K562 (cell line): ENCODE measurements around the gene AFAP1. TPM values are rescaled to one million over a fixed set of nuclear protein-coding genes. Genes with fewer than 3 reads are reported as not detected.

Experiments
- ATAC-seq: fragments of 200-7000 bp; cut with Tn5 transposase; 3 replicates; pipeline ENCODE4 v1.9.1; 2020; ENCODE audit warnings: moderate library complexity
- BruUV-seq: library from RNA; stranded (reverse); fragments of 400-500 nt; replicated peaks from 2 replicates; lab custom pipeline; 2021; lab: Mats Ljungman, UMichigan
- CTCF ChIA-PET: fragments of 300-600 bp; formaldehyde crosslinking; extraction: SDS; loops from one replicate; lab custom pipeline; 2021; ENCODE audit warnings: low intra/inter-chr PET ratio; lab: Yijun Ruan, JAX
- POLR2A ChIA-PET: fragments of 300-600, 350-650 bp; sonication (Branson Sonifier 250); formaldehyde crosslinking; extraction: SDS; loops from one replicate; lab custom pipeline; 2021; ENCODE audit warnings: antibody characterized with exemption, inconsistent platforms; lab: Yijun Ruan, JAX
- DNase-seq, 4 experiments: peaks; one replicate each; pipeline versions ENCODE4 v3.0.0 to v3.0.0-alpha.2; 2011 to 2018; ENCODE audit warnings: low spot score in 3 of 4, mixed read lengths in 3 of 4; ENCODE audit errors: extremely low read depth in 1 of 4
- FAIRE-seq: peaks from 2 replicates; lab custom pipeline; 2011; peaks lifted over from hg19 to GRCh38; lab: Jason Lieb, UNC
- H2AFZ ChIP-seq: 2 replicates; pipeline ENCODE4 v1.6.0; 2011; ENCODE audit warnings: low read depth, low read length, control low read depth, inconsistent platforms
- H3K27ac ChIP-seq: fragments of 200-600 bp; 3 replicates; pipeline ENCODE4 v1.8.0; 2011; ENCODE audit warnings: low read depth, mild to moderate bottlenecking, control low read depth, inconsistent platforms, low read length, moderate library complexity, mixed read lengths; ENCODE audit errors: extremely low read depth
- H3K27me3 ChIP-seq, 2 experiments: fragments of 300-600 bp in 1 of 2; 2 replicates in 1 of 2; 3 replicates in 1 of 2; pipeline versions ENCODE4 v1.6.0 to v1.8.0; 2011; ENCODE audit warnings: inconsistent platforms in 2 of 2, low read length in 2 of 2, mild to moderate bottlenecking in 1 of 2, mixed read lengths in 1 of 2, moderate library complexity in 1 of 2; ENCODE audit not compliant: control insufficient read depth in 2 of 2, insufficient read depth in 2 of 2
- H3K36me3 ChIP-seq: fragments of 300-600 bp; 3 replicates; pipeline ENCODE4 v1.8.0; 2011; ENCODE audit warnings: mild to moderate bottlenecking, low read length, inconsistent platforms; ENCODE audit not compliant: control insufficient read depth, insufficient read depth
- H3K4me1 ChIP-seq, 2 experiments: fragments of 200-600 bp in 1 of 2; replicated peaks in 1 of 2; 2 replicates in 1 of 2; 3 replicates in 1 of 2; pipeline versions ENCODE4 v1.5.1 to v1.8.0; 2011; ENCODE audit warnings: inconsistent platforms in 2 of 2, low read length in 2 of 2, mild to moderate bottlenecking in 1 of 2, mixed read lengths in 1 of 2, moderate library complexity in 1 of 2; ENCODE audit not compliant: control insufficient read depth in 2 of 2, insufficient read depth in 2 of 2
- H3K4me2 ChIP-seq: 2 replicates; pipeline ENCODE4 v1.6.1; 2011; ENCODE audit warnings: low read length, control low read depth, inconsistent platforms, mixed read lengths; ENCODE audit not compliant: insufficient read depth
- H3K4me3 ChIP-seq: fragments of 200-600 bp; sonication (generic), shearing (Covaris generic); 2 replicates; pipeline ENCODE4 v1.5.1; 2016; ENCODE audit warnings: control low read depth, inconsistent platforms
- H3K79me2 ChIP-seq: fragments of 200-600 bp; 3 replicates; pipeline ENCODE4 v1.8.0; 2011; ENCODE audit warnings: low read length, inconsistent platforms; ENCODE audit not compliant: control insufficient read depth, insufficient read depth
- H3K9ac ChIP-seq, 2 experiments: 2 replicates each; pipeline versions ENCODE4 v1.6.0 to v1.6.1; 2011; ENCODE audit warnings: low read depth in 2 of 2, low read length in 2 of 2, control low read depth in 1 of 2, inconsistent platforms in 1 of 2, mild to moderate bottlenecking in 1 of 2, mixed read lengths in 1 of 2; ENCODE audit not compliant: insufficient read depth in 1 of 2
- H3K9me1 ChIP-seq: one replicate; pipeline ENCODE4 v1.6.0; 2011; ENCODE audit warnings: inconsistent platforms, mild to moderate bottlenecking, low read length, moderate library complexity; ENCODE audit not compliant: control insufficient read depth, insufficient read depth
- H3K9me3 ChIP-seq: replicated peaks from 2 replicates; pipeline ENCODE4 v1.5.1; 2011; ENCODE audit warnings: low read depth, low read length, inconsistent platforms; ENCODE audit not compliant: control insufficient read depth, insufficient read depth
- H4K20me1 ChIP-seq: replicated peaks from 2 replicates; pipeline ENCODE4 v1.6.1; 2011; ENCODE audit warnings: low read length, inconsistent platforms, mixed read lengths; ENCODE audit not compliant: control insufficient read depth, insufficient read depth
- ATF6 ChIP-seq: sonication (generic); formaldehyde crosslinking; IDR thresholded peaks from 2 replicates; pipeline ENCODE4 v1.4.0; 2020; ENCODE audit warnings: mild to moderate bottlenecking, missing genetic modification reagents
- CEBPG ChIP-seq, 3 experiments: fragments of 200-800 bp in 1 of 3; sonication (Bioruptor generic) in 1 of 3; sonication (generic) in 1 of 3; formaldehyde crosslinking in 1 of 3; IDR thresholded peaks in 2 of 3; conservative IDR thresholded peaks in 1 of 3; 2 replicates each; pipeline versions ENCODE4 v1.6.1 to v1.8.0; 2016 to 2022; ENCODE audit warnings: missing compliant biosample characterization in 2 of 3, missing genetic modification characterization in 2 of 3, mild to moderate bottlenecking in 1 of 3, missing genetic modification reagents in 1 of 3
- HMG20A ChIP-seq: fragments of 450-650 bp; formaldehyde crosslinking; conservative IDR thresholded peaks from 2 replicates; pipeline ENCODE4 v1.4.0; 2020; ENCODE audit warnings: mild to moderate bottlenecking, mixed read lengths
- IFI16 ChIP-seq: fragments of 250-450 bp; sonication (Bioruptor Pico); IDR thresholded peaks from 2 replicates; pipeline ENCODE4 v2.1.2; 2022; ENCODE audit warnings: mild to moderate bottlenecking, inconsistent platforms
- ILK ChIP-seq: fragments of 450-650 bp; IDR thresholded peaks from 2 replicates; pipeline ENCODE4 v1.6.1; 2016; ENCODE audit warnings: missing genetic modification characterization, low read depth, mild to moderate bottlenecking, missing compliant biosample characterization, moderate library complexity, borderline replicate concordance
- MEF2A ChIP-seq: IDR thresholded peaks from 2 replicates; pipeline ENCODE4 v1.6.1; 2011; ENCODE audit warnings: low read depth, mild to moderate bottlenecking, low read length, moderate library complexity; ENCODE audit not compliant: control insufficient read depth
- NFXL1 ChIP-seq: fragments of 450-650 bp; formaldehyde crosslinking; IDR thresholded peaks from 2 replicates; pipeline ENCODE4 v1.4.0; 2021; ENCODE audit warnings: mild to moderate bottlenecking
- PML ChIP-seq: IDR thresholded peaks from 2 replicates; pipeline ENCODE4 v1.6.1; 2012; ENCODE audit warnings: low read length, inconsistent platforms
- SMARCA4 ChIP-seq: fragments of 450-650 bp; IDR thresholded peaks from 2 replicates; pipeline ENCODE4 v1.6.1; 2016
- ZBTB1 ChIP-seq: sonication (generic); formaldehyde crosslinking; IDR thresholded peaks from 2 replicates; pipeline ENCODE4 v1.8.1; 2023; ENCODE audit warnings: missing genetic modification reagents, low read depth, mild to moderate bottlenecking, borderline replicate concordance
- ZNF253 ChIP-seq: fragments of 250-450 bp; sonication (Bioruptor Pico); conservative IDR thresholded peaks from 2 replicates; pipeline ENCODE4 v1.6.1; 2021; ENCODE audit warnings: mild to moderate bottlenecking
- ZNF41 ChIP-seq: fragments of 250-450 bp; sonication (Bioruptor Pico); conservative IDR thresholded peaks from 2 replicates; pipeline ENCODE4 v1.4.0; 2020; ENCODE audit warnings: mild to moderate bottlenecking
- ZNF764 ChIP-seq: fragments of 250-450 bp; sonication (Bioruptor Pico); IDR thresholded peaks from 2 replicates; pipeline ENCODE4 v1.4.0; 2020; ENCODE audit warnings: low read depth, mild to moderate bottlenecking, moderate library complexity
- WGBS: fragments of 100-300 bp; shearing (Covaris generic); methylation state at CpG from one replicate; pipeline ENCODE4 v1.1.6; 2016; ENCODE audit warnings: low coverage, mixed read lengths; ENCODE audit not compliant: insufficient coverage; ENCODE audit errors: missing lambda C conversion rate; 5-methylcytosine and 5-hydroxymethylcytosine counted together
- in situ Hi-C: fragments of 300-500 bp; cut with MboI; formaldehyde crosslinking; loops from 4 replicates; pipeline ENCODE4 v1.15.0; 2018; ENCODE audit warnings: inconsistent platforms, mixed read lengths
- intact Hi-C: fragments of 100-400 bp; cut with micrococcal nuclease; formaldehyde crosslinking; loops from 2 replicates; pipeline ENCODE4 v1.14.2; 2022
- polyA plus RNA-seq, 8 experiments: library from polyadenylated mRNA; depleted of rRNA in 4 of 8; stranded (reverse) in 5 of 8; unstranded in 3 of 8; fragments of >200 nt; fragmentation: Nextera tagmentation in 2 of 8; fragmentation: Illumina TruSeq in 1 of 8; extraction: Ambion mirVana in 2 of 8; extraction: Trizol in 1 of 8; gene quantifications; 2 replicates each; pipeline versions ENCODE4 v1.2.1 to v1.2.3, GENCODE V29; 2011 to 2014; ENCODE audit warnings: inconsistent platforms in 1 of 8, missing spikeins in 1 of 8
- total RNA-seq, 7 experiments: library from RNA; depleted of rRNA in 6 of 7; stranded (reverse); fragments of >200 nt in 6 of 7; fragmentation: Illumina TruSeq in 2 of 7; extraction: Trizol in 2 of 7; gene quantifications; 2 replicates each; pipeline versions ENCODE4 v1.2.1 to v1.2.3, GENCODE V29; 2011 to 2021; ENCODE audit warnings: low replicate concordance in 1 of 7
- TF ChIP-seq, protein P1 (sequence below): fragments of 250-450 bp; sonication (Bioruptor Pico); IDR thresholded peaks from 2 replicates; pipeline ENCODE4 v1.5.1; 2021; ENCODE audit warnings: mild to moderate bottlenecking

AFAP1 gene
- total and polyA plus RNA-seq, 9 of the 15 experiments (the other 6 are each of a cell fraction or from before 2014, with no cell fraction given): 0.07 to 0.42 (median 0.12) TPM; not detected in 1

DNA sequence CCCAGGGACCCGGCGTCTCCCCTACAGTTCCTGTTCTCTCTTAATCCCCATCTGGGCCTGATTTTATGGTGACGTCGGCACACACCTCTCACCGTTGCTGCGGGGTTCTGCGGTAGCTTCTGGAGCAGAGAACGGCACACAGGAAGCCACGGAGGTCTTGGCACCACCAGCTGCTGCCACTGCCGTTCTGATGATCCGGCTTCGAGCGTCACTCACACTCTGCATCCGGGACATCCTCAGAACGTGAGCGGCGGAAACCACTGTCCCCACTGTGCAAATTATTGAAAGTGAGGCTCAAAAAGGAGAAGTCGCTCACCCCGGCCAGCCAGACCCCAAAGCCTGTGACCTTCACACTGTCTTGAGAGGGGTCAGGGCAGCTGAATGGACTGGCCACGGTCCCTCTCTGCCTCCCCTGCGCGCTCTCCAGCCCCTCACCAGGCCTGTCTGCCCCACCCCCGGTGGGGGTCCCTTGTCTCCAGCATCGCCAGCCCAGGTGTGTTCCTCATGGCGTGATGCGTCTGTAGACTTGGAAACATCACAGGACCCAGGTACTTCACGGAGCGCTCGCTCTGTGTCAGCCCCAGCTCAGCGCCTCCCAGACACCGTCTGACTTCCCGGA is 201.1 kb downstream of the AFAP1 start:
- no peak overlapping the region for H3K4me2 ChIP-seq
- H2AFZ ChIP-seq: no peak overlapping the region
- DNase-seq (no peak), ATAC-seq (no peak), FAIRE-seq (no peak)
- H3K27ac ChIP-seq: no peak overlapping the region
- peaks cover 14 to 64% of the 10 kb centered on the region in 2 experiments; a peak in 3 of 5 replicates for H3K27me3 ChIP-seq
- H3K79me2 ChIP-seq: no peaks in the 10 kb centered on the region
- CTCF ChIA-PET: no interaction called here
- WGBS: 12% methylated on average over 32 of the region's 32 CpGs
- no peaks in the 10 kb centered on the region for H3K36me3 ChIP-seq
- no peaks in the 10 kb centered on the region for H4K20me1 ChIP-seq
- H3K9me1 ChIP-seq: no peaks in the 10 kb centered on the region
- no peak overlapping the region for H3K4me3 ChIP-seq
- no peak overlapping the region; a peak in 1 of 4 replicates for H3K9ac ChIP-seq
- in situ Hi-C loops (no loop called here), intact Hi-C loops (no loop called here)
- peaks cover 0 to 12% of the 10 kb centered on the region in 2 experiments; a peak in 1 of 5 replicates for H3K4me1 ChIP-seq
- peaks cover 3% of the 10 kb centered on the region; the same call in 1 of the 2 replicates for H3K9me3 ChIP-seq
- POLR2A ChIA-PET: no interaction called here
- no TSS peak for BruUV-seq
- TF ChIP-seq ILK (tag) (no peak), NFXL1 (no peak), CEBPG (CRISPR knock-in tag; IDR thresholded peaks at IDR 0.05) (no peak), CEBPG (tag; conservative IDR thresholded peaks at IDR 0.05 in 1 of 2, IDR thresholded peaks at IDR 0.05 in 1 of 2) (no peak), ZNF764 (CRISPR knock-in tag) (no peak), IFI16 (no peak), ZNF253 (CRISPR knock-in tag) (no peak), ZNF41 (CRISPR knock-in tag) (no peak), PML (no peak), MEF2A (no peak), SMARCA4 (no peak), ZBTB1 (CRISPR knock-in tag) (no peak), ATF6 (CRISPR knock-in tag) (no peak), HMG20A (CRISPR knock-in tag) (no peak)
- TF ChIP-seq, protein P1, sequence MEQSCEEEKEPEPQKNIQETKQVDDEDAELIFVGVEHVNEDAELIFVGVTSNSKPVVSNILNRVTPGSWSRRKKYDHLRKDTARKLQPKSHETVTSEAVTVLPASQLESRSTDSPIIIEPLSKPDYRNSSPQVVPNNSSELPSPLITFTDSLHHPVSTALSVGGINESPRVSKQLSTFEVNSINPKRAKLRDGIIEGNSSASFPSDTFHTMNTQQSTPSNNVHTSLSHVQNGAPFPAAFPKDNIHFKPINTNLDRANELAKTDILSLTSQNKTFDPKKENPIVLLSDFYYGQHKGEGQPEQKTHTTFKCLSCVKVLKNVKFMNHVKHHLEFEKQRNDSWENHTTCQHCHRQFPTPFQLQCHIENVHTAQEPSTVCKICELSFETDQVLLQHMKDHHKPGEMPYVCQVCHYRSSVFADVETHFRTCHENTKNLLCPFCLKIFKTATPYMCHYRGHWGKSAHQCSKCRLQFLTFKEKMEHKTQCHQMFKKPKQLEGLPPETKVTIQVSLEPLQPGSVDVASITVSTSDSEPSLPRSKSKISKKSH (CRISPR knock-in tag): no peak
